KMS-11 (cell line): ENCODE measurements around the gene MARVELD1.

Experiments
- H2AFZ ChIP-seq: fragments of 200-600 bp; sonication (generic); 2 replicates; pipeline ENCODE4 v1.6.1; 2016; ENCODE audit warnings: antibody characterized with exemption, mixed run types, low read depth
- H3K27ac ChIP-seq: fragments of 200-600 bp; sonication (generic); 2 replicates; pipeline ENCODE4 v1.6.1; 2016; ENCODE audit warnings: mild to moderate bottlenecking, mixed run types
- H3K27me3 ChIP-seq: fragments of 200-600 bp; sonication (generic); 2 replicates; pipeline ENCODE4 v1.6.1; 2017; ENCODE audit warnings: mild to moderate bottlenecking, low read depth, mixed run types, moderate library complexity; ENCODE audit not compliant: insufficient read depth
- H3K36me3 ChIP-seq: fragments of 200-600 bp; sonication (generic); 2 replicates; pipeline ENCODE4 v1.6.1; 2017; ENCODE audit warnings: mild to moderate bottlenecking, mixed run types; ENCODE audit not compliant: insufficient read depth
- H3K4me1 ChIP-seq: fragments of 200-600 bp; sonication (generic); 2 replicates; pipeline ENCODE4 v1.6.1; 2016; ENCODE audit warnings: mild to moderate bottlenecking, low read depth, mixed run types; ENCODE audit not compliant: poor library complexity, severe bottlenecking
- H3K4me2 ChIP-seq: fragments of 200-600 bp; sonication (generic); 2 replicates; pipeline ENCODE4 v1.7.0; 2016; ENCODE audit warnings: mild to moderate bottlenecking, mixed run types
- H3K4me3 ChIP-seq: fragments of 200-600 bp; sonication (generic); IDR thresholded peaks from 2 replicates; pipeline ENCODE4 v1.6.1; 2017; ENCODE audit warnings: low read depth, low read length, mixed read lengths; ENCODE audit not compliant: insufficient read depth
- H3K79me2 ChIP-seq: fragments of 200-600 bp; sonication (generic); 2 replicates; pipeline ENCODE4 v1.6.1; 2016; ENCODE audit warnings: low read depth, mixed run types; ENCODE audit not compliant: insufficient read depth
- H3K9ac ChIP-seq: fragments of 200-600 bp; sonication (generic); 2 replicates; pipeline ENCODE4 v1.6.1; 2016; ENCODE audit warnings: mild to moderate bottlenecking, mixed run types
- H4K20me1 ChIP-seq: fragments of 200-600 bp; sonication (generic); 2 replicates; pipeline ENCODE4 v1.6.1; 2016; ENCODE audit warnings: mild to moderate bottlenecking, mixed run types; ENCODE audit not compliant: insufficient read depth
- CTCF ChIP-seq: fragments of 200-600 bp; sonication (generic); conservative IDR thresholded peaks from 2 replicates; pipeline ENCODE4 v1.6.1; 2017; ENCODE audit warnings: low read depth, mild to moderate bottlenecking, antibody characterized with exemption, low read length, moderate library complexity, mixed read lengths

The MARVELD1 gene

DNA sequence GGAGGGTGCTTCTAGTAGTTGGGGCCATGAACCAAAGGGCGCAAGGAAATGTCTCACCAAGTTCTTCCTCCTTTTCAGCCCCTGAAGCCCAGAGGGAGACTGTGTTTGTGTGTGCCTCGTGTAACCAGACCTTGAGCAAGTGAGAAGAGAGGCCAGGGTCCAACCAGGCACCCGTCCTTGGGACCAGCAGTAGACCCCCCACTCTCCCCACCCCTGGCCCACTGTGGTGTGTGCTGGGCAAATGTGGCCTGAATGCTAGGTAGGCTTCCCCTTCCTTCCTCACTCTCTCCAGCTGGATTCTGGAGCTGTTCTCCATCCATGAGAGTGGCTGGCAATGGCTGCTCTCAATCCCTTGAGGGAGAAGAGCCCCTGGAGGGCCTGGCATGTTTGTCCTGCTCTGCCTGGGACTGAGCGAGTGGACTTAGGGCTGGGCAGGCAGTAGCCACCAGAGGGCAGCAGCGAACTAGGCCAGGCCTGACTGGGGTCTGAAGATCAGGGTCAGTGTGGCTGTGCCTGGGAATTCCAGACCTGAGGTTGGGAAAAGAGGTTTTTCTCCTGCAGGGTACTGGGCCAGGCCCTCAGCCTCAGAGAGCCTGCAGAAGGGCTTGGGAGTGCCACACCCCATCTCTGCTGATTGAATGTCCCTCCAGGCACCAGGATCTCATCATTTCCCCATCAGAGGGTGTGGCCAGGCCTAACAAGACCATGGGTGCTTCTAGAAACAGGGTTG lies 45.8 kb downstream of the MARVELD1 start:
- Histone ChIP-seq H3K27me3 (no peaks in the 10 kb centered on the region), H4K20me1 (no peaks in the 10 kb centered on the region), H3K4me2 (no peak overlapping the region), H3K27ac (no peak overlapping the region), H3K4me3 (no peak overlapping the region), H2AFZ (no peak overlapping the region), H3K9ac (no peak overlapping the region), H3K79me2 (no peaks in the 10 kb centered on the region), H3K36me3 (no peaks in the 10 kb centered on the region), H3K4me1 (no peaks in the 10 kb centered on the region)
- TF ChIP-seq CTCF, result peak; percentile 79

GRCh38 chr10:97759946-97760345 lies 46.4 kb downstream of the MARVELD1 start:
- Histone ChIP-seq H3K9ac (no peak overlapping the region), H4K20me1 (no peaks in the 10 kb centered on the region), H3K4me2 (no peak overlapping the region), H3K36me3 (no peaks in the 10 kb centered on the region), H3K4me1 (peaks cover 3% of the 10 kb centered on the region), H2AFZ (no peak overlapping the region), H3K79me2 (no peaks in the 10 kb centered on the region), H3K27ac (no peak overlapping the region), H3K27me3 (no peaks in the 10 kb centered on the region), H3K4me3 (no peak overlapping the region)
- no peak for TF ChIP-seq CTCF

- Histone ChIP-seq H4K20me1 (no peaks in the 10 kb centered on the region), H3K36me3 (no peaks in the 10 kb centered on the region), H3K27ac (no peak overlapping the region), H3K27me3 (no peaks in the 10 kb centered on the region), H3K4me3 (no peak overlapping the region), H3K9ac (no peak overlapping the region), H3K4me2 (no peak overlapping the region), H2AFZ (no peak overlapping the region), H3K79me2 (no peaks in the 10 kb centered on the region), H3K4me1 (peaks cover 3% of the 10 kb centered on the region)
- no peak for TF ChIP-seq CTCF
These were observed 47.1 kb downstream of the MARVELD1 start for GRCh38 chr10:97760461-97761257.

DNA sequence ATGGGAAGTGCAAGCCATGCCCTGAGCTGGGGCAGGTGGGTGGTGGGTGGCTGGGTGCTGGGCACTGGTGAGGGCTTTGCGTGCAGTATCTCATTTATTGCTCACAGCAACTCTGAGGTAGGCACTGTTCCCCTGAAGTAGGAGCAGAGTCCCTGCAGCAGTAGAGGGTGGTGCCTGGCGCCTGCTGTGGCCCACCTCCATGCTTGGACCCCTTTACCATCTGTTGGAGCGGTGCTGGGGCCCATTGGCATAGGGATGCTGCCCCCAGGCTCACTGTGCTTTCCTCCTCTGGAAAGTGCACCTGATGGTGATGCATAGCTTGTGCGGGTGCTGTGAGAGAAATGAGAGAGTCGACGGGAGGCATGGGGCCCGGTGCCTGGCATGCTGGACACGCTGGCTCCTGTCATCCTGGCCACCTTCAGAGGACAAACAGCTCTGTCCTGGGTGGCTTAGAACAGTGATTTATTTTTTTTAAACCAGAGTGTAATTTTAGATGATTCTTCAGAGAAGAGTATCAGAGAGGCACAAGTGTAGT lies 47.9 kb downstream of the MARVELD1 start:
- Histone ChIP-seq H3K36me3 (no peaks in the 10 kb centered on the region), H3K4me3 (no peak overlapping the region), H3K4me1 (peaks cover 3% of the 10 kb centered on the region), H2AFZ (no peak overlapping the region), H3K27me3 (no peaks in the 10 kb centered on the region), H3K4me2 (no peak overlapping the region), H3K79me2 (no peaks in the 10 kb centered on the region), H3K27ac (no peak overlapping the region), H4K20me1 (no peaks in the 10 kb centered on the region), H3K9ac (no peak overlapping the region)
- no peak for TF ChIP-seq CTCF
